HEK293 (cell line): ENCODE results near the gene RGS7.

Source experiments
- AEBP2 ChIP-seq: fragments of 450-650 bp; formaldehyde crosslinking; IDR thresholded peaks from 2 replicates; pipeline ENCODE4 v1.5.1; 2016; ENCODE audit warnings: missing biosample characterization, missing genetic modification characterization, borderline replicate concordance
- BCL11B ChIP-seq: fragments of 450-650 bp; formaldehyde crosslinking; IDR thresholded peaks from 2 replicates; pipeline ENCODE4 v1.5.1; 2016; ENCODE audit warnings: low read depth, missing biosample characterization, missing genetic modification characterization
- PRDM4 ChIP-seq: fragments of 450-650 bp; formaldehyde crosslinking; IDR thresholded peaks from 2 replicates; pipeline ENCODE4 v1.5.1; 2017; ENCODE audit warnings: missing biosample characterization, missing genetic modification characterization
- RBAK ChIP-seq: fragments of 450-650 bp; formaldehyde crosslinking; IDR thresholded peaks from 2 replicates; pipeline ENCODE4 v1.5.1; 2016; ENCODE audit warnings: missing biosample characterization, missing genetic modification characterization
- SCRT2 ChIP-seq: fragments of 450-650 bp; formaldehyde crosslinking; IDR thresholded peaks from 2 replicates; pipeline ENCODE4 v1.5.1; 2016; ENCODE audit warnings: missing biosample characterization, missing genetic modification characterization
- ZBTB20 ChIP-seq: fragments of 450-650 bp; formaldehyde crosslinking; IDR thresholded peaks from 2 replicates; pipeline ENCODE4 v1.5.1; 2016; ENCODE audit warnings: missing biosample characterization, missing genetic modification characterization
- ZEB2 ChIP-seq: fragments of 450-650 bp; formaldehyde crosslinking; IDR thresholded peaks from 2 replicates; pipeline ENCODE4 v1.5.1; 2016; ENCODE audit warnings: missing biosample characterization, missing genetic modification characterization
- ZFP37 ChIP-seq: fragments of 450-650 bp; formaldehyde crosslinking; IDR thresholded peaks from 2 replicates; pipeline ENCODE4 v1.5.1; 2016; ENCODE audit warnings: missing biosample characterization, missing genetic modification characterization
- ZNF292 ChIP-seq: fragments of 450-650 bp; formaldehyde crosslinking; IDR thresholded peaks from 2 replicates; pipeline ENCODE4 v1.5.1; 2016; ENCODE audit warnings: low read depth, missing biosample characterization, missing genetic modification characterization, borderline replicate concordance
- ZNF514 ChIP-seq: fragments of 450-650 bp; formaldehyde crosslinking; IDR thresholded peaks from 2 replicates; pipeline ENCODE4 v1.5.1; 2016; ENCODE audit warnings: missing biosample characterization, missing genetic modification characterization
- ZNF518A ChIP-seq: fragments of 450-650 bp; formaldehyde crosslinking; conservative IDR thresholded peaks from 2 replicates; pipeline ENCODE4 v1.5.1; 2016; ENCODE audit warnings: low read depth, missing biosample characterization, missing genetic modification characterization
- ZNF623 ChIP-seq: fragments of 450-650 bp; formaldehyde crosslinking; IDR thresholded peaks from 2 replicates; pipeline ENCODE4 v1.5.1; 2016; ENCODE audit warnings: missing biosample characterization, missing genetic modification characterization
- ZNF791 ChIP-seq: fragments of 450-650 bp; formaldehyde crosslinking; IDR thresholded peaks from 2 replicates; pipeline ENCODE4 v1.5.1; 2016; ENCODE audit warnings: missing biosample characterization, missing genetic modification characterization
- ZNF830 ChIP-seq: fragments of 450-650 bp; IDR thresholded peaks from 2 replicates; pipeline ENCODE4 v1.5.0; 2018; ENCODE audit warnings: missing biosample characterization, missing genetic modification characterization, low read depth, mild to moderate bottlenecking, moderate library complexity
- ZXDB ChIP-seq: fragments of 450-650 bp; formaldehyde crosslinking; IDR thresholded peaks from 2 replicates; pipeline ENCODE4 v1.5.1; 2016; ENCODE audit warnings: missing biosample characterization, missing genetic modification characterization
- TF ChIP-seq, protein P1 (sequence below): fragments of 450-650 bp; formaldehyde crosslinking; IDR thresholded peaks from 2 replicates; pipeline ENCODE4 v1.5.0; 2017; ENCODE audit warnings: missing biosample characterization, missing genetic modification characterization, borderline replicate concordance
- TF ChIP-seq, protein P2 (sequence below): fragments of 450-650 bp; formaldehyde crosslinking; IDR thresholded peaks from 2 replicates; pipeline ENCODE4 v1.5.1; 2016; ENCODE audit warnings: missing biosample characterization, missing genetic modification characterization
- TF ChIP-seq, protein P3 (sequence below): fragments of 450-650 bp; formaldehyde crosslinking; IDR thresholded peaks from 2 replicates; pipeline ENCODE4 v1.5.1; 2017; ENCODE audit warnings: missing biosample characterization, missing genetic modification characterization
- TF ChIP-seq, protein P4 (sequence below): fragments of 450-650 bp; formaldehyde crosslinking; IDR thresholded peaks from 2 replicates; pipeline ENCODE4 v1.5.1; 2016; ENCODE audit warnings: missing biosample characterization, missing genetic modification characterization, borderline replicate concordance

RGS7 gene

DNA sequence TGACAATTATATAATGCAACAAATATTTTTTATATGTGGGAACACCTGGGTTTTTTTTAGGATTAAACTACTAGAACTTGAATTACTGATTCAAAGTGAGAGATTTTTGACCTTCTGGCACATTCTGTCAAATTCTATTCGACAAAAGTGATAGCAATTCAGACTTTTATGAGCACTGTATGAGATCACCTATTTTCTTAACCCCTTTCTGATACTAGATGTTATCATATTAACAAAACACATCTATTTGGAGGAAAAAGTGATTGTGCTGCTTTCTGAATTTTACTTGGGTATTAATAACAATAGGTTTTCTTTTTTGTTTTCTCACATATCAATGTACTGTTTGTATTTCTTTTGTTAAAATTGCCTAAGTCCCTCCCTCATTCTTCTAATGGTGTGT, 570.1 kb downstream of the RGS7 start (continued):
- TF ChIP-seq ZNF518A (tag by site-specific recombination) (0 out of 2 replicates have a peak, but pooled peaks have one; percentile 15), BCL11B (no peak), ZBTB20 (tag by site-specific recombination) (no peak), ZNF623 (no peak), ZNF514 (tag by site-specific recombination) (no peak), PRDM4 (no peak), ZXDB (tag by site-specific recombination) (peak; percentile 52; the same call in 1 of the 2 replicates), ZFP37 (no peak), RBAK (tag by site-specific recombination) (no peak), SCRT2 (no peak), ZNF830 (no peak), ZNF292 (tag by site-specific recombination) (no peak), ZEB2 (tag by site-specific recombination) (0 out of 2 replicates have a peak, but pooled peaks have one; percentile 33), ZNF791 (tag by site-specific recombination) (no peak), AEBP2 (no peak)
- TF ChIP-seq, protein P1, sequence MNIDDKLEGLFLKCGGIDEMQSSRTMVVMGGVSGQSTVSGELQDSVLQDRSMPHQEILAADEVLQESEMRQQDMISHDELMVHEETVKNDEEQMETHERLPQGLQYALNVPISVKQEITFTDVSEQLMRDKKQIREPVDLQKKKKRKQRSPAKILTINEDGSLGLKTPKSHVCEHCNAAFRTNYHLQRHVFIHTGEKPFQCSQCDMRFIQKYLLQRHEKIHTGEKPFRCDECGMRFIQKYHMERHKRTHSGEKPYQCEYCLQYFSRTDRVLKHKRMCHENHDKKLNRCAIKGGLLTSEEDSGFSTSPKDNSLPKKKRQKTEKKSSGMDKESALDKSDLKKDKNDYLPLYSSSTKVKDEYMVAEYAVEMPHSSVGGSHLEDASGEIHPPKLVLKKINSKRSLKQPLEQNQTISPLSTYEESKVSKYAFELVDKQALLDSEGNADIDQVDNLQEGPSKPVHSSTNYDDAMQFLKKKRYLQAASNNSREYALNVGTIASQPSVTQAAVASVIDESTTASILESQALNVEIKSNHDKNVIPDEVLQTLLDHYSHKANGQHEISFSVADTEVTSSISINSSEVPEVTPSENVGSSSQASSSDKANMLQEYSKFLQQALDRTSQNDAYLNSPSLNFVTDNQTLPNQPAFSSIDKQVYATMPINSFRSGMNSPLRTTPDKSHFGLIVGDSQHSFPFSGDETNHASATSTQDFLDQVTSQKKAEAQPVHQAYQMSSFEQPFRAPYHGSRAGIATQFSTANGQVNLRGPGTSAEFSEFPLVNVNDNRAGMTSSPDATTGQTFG (tag by site-specific recombination): no peak
- TF ChIP-seq, protein P2, sequence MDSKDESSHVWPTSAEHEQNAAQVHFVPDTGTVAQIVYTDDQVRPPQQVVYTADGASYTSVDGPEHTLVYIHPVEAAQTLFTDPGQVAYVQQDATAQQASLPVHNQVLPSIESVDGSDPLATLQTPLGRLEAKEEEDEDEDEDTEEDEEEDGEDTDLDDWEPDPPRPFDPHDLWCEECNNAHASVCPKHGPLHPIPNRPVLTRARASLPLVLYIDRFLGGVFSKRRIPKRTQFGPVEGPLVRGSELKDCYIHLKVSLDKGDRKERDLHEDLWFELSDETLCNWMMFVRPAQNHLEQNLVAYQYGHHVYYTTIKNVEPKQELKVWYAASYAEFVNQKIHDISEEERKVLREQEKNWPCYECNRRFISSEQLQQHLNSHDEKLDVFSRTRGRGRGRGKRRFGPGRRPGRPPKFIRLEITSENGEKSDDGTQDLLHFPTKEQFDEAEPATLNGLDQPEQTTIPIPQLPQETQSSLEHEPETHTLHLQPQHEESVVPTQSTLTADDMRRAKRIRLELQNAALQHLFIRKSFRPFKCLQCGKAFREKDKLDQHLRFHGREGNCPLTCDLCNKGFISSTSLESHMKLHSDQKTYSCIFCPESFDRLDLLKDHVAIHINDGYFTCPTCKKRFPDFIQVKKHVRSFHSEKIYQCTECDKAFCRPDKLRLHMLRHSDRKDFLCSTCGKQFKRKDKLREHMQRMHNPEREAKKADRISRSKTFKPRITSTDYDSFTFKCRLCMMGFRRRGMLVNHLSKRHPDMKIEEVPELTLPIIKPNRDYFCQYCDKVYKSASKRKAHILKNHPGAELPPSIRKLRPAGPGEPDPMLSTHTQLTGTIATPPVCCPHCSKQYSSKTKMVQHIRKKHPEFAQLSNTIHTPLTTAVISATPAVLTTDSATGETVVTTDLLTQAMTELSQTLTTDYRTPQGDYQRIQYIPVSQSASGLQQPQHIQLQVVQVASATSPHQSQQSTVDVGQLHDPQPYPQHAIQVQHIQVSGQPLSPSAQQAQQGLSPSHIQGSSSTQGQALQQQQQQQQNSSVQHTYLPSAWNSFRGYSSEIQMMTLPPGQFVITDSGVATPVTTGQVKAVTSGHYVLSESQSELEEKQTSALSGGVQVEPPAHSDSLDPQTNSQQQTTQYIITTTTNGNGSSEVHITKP: no peak
- TF ChIP-seq, protein P3, sequence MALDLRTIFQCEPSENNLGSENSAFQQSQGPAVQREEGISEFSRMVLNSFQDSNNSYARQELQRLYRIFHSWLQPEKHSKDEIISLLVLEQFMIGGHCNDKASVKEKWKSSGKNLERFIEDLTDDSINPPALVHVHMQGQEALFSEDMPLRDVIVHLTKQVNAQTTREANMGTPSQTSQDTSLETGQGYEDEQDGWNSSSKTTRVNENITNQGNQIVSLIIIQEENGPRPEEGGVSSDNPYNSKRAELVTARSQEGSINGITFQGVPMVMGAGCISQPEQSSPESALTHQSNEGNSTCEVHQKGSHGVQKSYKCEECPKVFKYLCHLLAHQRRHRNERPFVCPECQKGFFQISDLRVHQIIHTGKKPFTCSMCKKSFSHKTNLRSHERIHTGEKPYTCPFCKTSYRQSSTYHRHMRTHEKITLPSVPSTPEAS (tag by site-specific recombination): 0 out of 2 replicates have a peak, but pooled peaks have one; percentile 14
- TF ChIP-seq, protein P4, sequence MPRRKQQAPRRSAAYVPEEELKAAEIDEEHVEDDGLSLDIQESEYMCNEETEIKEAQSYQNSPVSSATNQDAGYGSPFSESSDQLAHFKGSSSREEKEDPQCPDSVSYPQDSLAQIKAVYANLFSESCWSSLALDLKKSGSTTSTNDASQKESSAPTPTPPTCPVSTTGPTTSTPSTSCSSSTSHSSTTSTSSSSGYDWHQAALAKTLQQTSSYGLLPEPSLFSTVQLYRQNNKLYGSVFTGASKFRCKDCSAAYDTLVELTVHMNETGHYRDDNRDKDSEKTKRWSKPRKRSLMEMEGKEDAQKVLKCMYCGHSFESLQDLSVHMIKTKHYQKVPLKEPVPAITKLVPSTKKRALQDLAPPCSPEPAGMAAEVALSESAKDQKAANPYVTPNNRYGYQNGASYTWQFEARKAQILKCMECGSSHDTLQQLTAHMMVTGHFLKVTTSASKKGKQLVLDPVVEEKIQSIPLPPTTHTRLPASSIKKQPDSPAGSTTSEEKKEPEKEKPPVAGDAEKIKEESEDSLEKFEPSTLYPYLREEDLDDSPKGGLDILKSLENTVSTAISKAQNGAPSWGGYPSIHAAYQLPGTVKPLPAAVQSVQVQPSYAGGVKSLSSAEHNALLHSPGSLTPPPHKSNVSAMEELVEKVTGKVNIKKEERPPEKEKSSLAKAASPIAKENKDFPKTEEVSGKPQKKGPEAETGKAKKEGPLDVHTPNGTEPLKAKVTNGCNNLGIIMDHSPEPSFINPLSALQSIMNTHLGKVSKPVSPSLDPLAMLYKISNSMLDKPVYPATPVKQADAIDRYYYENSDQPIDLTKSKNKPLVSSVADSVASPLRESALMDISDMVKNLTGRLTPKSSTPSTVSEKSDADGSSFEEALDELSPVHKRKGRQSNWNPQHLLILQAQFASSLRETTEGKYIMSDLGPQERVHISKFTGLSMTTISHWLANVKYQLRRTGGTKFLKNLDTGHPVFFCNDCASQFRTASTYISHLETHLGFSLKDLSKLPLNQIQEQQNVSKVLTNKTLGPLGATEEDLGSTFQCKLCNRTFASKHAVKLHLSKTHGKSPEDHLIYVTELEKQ (tag by site-specific recombination): peak; percentile 55; the same call in 1 of the 2 replicates
